ENCODE data around the gene ZNF185. TPM values are rescaled to one million over a fixed set of nuclear protein-coding genes. Genes with fewer than 3 reads are reported as not detected.

Gene ZNF185
- total and polyA plus RNA-seq, 2 donors (not counting 3 experiments of a cell fraction or from before 2014, with no cell fraction given): 18.7 to 31.6 TPM

DNA sequence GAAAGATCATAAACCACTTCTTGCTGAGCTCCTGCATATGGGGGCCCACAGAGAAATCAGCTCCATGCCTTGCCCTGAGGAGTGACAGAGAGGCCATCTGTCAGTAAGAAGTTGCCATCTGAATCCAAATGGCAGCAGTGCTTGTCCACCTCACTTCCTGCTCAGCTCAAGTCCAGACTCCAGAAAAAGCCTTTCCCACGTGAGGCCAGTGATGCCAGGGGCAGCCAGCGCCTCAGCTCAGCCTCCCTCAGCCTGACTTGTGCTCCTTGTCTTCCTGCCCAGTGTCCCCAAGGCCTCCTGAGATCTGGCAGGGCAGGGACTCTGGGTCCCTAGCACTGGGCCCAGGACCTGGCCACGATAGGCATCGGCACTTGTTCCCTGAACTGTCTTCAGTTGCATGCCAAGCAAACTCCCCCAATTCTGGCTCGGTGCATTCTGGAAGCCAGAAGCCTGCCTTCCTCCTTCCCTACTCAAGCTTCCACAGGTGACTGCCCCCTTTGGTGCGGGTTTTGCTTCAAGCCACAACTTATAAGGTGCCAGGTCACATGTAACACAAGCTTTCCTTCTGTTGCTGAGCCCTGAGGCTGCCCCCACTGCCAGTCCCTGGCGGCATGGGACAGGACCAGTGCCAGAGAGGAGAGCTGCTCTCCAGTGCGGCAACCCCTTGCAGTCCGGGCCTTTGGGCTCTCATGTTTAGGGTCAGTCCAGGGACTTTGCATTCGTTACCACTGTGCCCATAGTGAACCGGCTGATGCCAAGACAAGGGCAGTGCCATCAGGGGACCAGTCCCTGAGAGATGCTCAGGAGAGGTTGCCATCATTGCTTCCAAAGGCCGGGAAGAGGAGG lies 2.2 kb downstream of the ZNF185 start:
- CTCF ChIA-PET: interaction anchor here (0.8 to 1.6 kb wide), 3 partner anchors 23 to 26 kb away, joined by 3 to 4 read pairs (median 3); no protein-coding TSS in a partner anchor
- Histone ChIP-seq H3K4me2 (ENCODE audit: insufficient read depth, low read length) (no peak overlapping the region), H4K20me1 (replicated peaks; ENCODE audit: control insufficient read depth, extremely low read depth, insufficient read depth, low read length) (no peaks in the 10 kb centered on the region), H3K79me2 (ENCODE audit: control insufficient read depth, insufficient read depth, low read length) (peaks cover 23% of the 10 kb centered on the region), H3K27me3 (ENCODE audit: control insufficient read depth in 2 of 2, insufficient read depth in 2 of 2, low read length in 2 of 2) (no peaks in the 10 kb centered on the region), H3K36me3 (ENCODE audit: control insufficient read depth in 2 of 2, extremely low read depth in 1 of 2, insufficient read depth in 2 of 2, low read length in 2 of 2) (no peaks in the 10 kb centered on the region), H3K9me1 (replicated peaks; ENCODE audit: control insufficient read depth, extremely low read depth, insufficient read depth, low read length) (no peaks in the 10 kb centered on the region), H3K27ac (ENCODE audit: insufficient read depth, low read depth, low read length) (no peak overlapping the region), H3K9ac (replicated peaks; ENCODE audit: extremely low read depth, insufficient read depth, low read length) (no peak overlapping the region), H3K4me1 (ENCODE audit: control insufficient read depth, extremely low read depth, insufficient read depth, low read length) (peaks cover 25% of the 10 kb centered on the region), H3K9me3 (replicated peaks; ENCODE audit: control insufficient read depth, insufficient read depth, low read length) (no peaks in the 10 kb centered on the region), H3K4me3 (replicated peaks in 1 of 3; ENCODE audit: insufficient read depth in 1 of 3, low read depth in 1 of 3, low read length in 3 of 3) (no peak overlapping the region), H2AFZ (ENCODE audit: low read depth, low read length) (no peak overlapping the region)
- dilution Hi-C loops (cut with MboI; ENCODE audit: extremely low pct_ligation_motif_present, low sequenced_read_pairs): no loop called here
- POLR2A ChIA-PET: no interaction called here
- no TSS peak for BruUV-seq (replicated peaks)
- intact Hi-C loops (cut with micrococcal nuclease): no loop called here
- TF ChIP-seq MAX (IDR thresholded peaks at IDR 0.05; ENCODE audit: insufficient read depth, insufficient read length) (no peak), POLR2A (IDR thresholded peaks at IDR 0.05; ENCODE audit: low read depth, low read length) (no peak), EZH2 (IDR thresholded peaks at IDR 0.05; ENCODE audit: borderline replicate concordance, low read depth, low read length, severe bottlenecking) (no peak), JUN (IDR thresholded peaks at IDR 0.05; ENCODE audit: borderline replicate concordance, insufficient read depth, insufficient read length, low read depth) (no peak), FOS (IDR thresholded peaks at IDR 0.05; ENCODE audit: borderline replicate concordance, insufficient read depth, low read length) (no peak), GATA2 (IDR thresholded peaks at IDR 0.05; ENCODE audit: insufficient read depth, insufficient read length, low read depth, low read length) (no peak), POLR2AphosphoS5 (IDR thresholded peaks at IDR 0.05; ENCODE audit: insufficient read depth, low read depth, low read length) (no peak), MYC (IDR thresholded peaks at IDR 0.05; ENCODE audit: low read depth, low read length) (no peak)
- TF ChIP-seq, protein P1, sequence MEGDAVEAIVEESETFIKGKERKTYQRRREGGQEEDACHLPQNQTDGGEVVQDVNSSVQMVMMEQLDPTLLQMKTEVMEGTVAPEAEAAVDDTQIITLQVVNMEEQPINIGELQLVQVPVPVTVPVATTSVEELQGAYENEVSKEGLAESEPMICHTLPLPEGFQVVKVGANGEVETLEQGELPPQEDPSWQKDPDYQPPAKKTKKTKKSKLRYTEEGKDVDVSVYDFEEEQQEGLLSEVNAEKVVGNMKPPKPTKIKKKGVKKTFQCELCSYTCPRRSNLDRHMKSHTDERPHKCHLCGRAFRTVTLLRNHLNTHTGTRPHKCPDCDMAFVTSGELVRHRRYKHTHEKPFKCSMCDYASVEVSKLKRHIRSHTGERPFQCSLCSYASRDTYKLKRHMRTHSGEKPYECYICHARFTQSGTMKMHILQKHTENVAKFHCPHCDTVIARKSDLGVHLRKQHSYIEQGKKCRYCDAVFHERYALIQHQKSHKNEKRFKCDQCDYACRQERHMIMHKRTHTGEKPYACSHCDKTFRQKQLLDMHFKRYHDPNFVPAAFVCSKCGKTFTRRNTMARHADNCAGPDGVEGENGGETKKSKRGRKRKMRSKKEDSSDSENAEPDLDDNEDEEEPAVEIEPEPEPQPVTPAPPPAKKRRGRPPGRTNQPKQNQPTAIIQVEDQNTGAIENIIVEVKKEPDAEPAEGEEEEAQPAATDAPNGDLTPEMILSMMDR (IDR thresholded peaks at IDR 0.05; ENCODE audit: extremely low read depth in 1 of 2, insufficient read depth in 1 of 2, low read depth in 1 of 2, low read length in 2 of 2): no peak
- no peak for FAIRE-seq
- no peak for DNase-seq (ENCODE audit: low read depth, low spot score)

All from endothelial cell of umbilical vein (primary cell).